Adrenal gland (tissue), 5 donors: Measurements from ENCODE around the gene KLK14.

ENCODE experiments used
- POLR2A ChIP-seq, 2 donors: fragments of 450-650 bp; IDR thresholded peaks; one replicate each; pipeline ENCODE4 v1.6.1; 2017; ENCODE audit warnings: antibody characterized with exemption in 2 of 2, mild to moderate bottlenecking in 2 of 2, moderate library complexity in 1 of 2
- TF ChIP-seq, protein P1 (sequence below), 6 experiments: fragments of 450-650 bp in 4 of 6; fragments of 200-600 bp in 2 of 6; sonication (generic) in 1 of 6; IDR thresholded peaks; 1 replicate in 5 of 6; 2 replicates in 1 of 6; pipeline versions ENCODE4 v1.5.1 to v1.8.0; 2016 to 2021; ENCODE audit warnings: antibody characterized with exemption in 6 of 6, mild to moderate bottlenecking in 2 of 6, moderate library complexity in 1 of 6
- donor health status: DM: no; HTN: no; CAD: no.

DNA sequence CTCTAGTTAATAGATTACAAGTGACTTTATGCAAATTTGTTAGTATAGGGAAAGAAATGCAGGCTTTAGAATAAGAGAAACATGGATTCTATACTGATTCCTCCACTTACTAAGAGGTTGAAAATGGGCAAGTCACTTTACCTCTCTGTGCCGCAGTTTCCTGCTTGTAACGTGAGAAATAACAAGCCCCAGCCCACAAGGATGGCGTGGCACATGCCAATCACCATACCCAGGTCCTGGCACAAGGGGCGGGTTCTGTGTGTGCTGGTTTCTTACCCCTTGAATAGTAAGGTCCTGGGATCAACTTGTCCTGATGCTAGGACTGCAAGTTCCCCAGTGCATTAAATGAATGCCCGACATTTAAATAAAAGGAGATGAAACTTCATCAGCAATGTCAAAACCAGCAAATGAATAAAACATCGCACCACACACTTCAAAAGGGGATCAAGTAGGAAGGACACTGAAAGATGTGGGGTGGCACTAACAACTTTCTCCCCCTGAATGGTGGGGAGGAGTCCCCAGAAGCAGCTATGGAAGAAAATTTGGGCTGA lies 34.1 kb upstream of the KLK14 start:
- TF ChIP-seq, protein P1, sequence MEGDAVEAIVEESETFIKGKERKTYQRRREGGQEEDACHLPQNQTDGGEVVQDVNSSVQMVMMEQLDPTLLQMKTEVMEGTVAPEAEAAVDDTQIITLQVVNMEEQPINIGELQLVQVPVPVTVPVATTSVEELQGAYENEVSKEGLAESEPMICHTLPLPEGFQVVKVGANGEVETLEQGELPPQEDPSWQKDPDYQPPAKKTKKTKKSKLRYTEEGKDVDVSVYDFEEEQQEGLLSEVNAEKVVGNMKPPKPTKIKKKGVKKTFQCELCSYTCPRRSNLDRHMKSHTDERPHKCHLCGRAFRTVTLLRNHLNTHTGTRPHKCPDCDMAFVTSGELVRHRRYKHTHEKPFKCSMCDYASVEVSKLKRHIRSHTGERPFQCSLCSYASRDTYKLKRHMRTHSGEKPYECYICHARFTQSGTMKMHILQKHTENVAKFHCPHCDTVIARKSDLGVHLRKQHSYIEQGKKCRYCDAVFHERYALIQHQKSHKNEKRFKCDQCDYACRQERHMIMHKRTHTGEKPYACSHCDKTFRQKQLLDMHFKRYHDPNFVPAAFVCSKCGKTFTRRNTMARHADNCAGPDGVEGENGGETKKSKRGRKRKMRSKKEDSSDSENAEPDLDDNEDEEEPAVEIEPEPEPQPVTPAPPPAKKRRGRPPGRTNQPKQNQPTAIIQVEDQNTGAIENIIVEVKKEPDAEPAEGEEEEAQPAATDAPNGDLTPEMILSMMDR (IDR thresholded peaks at IDR 0.05) = no peak
- TF ChIP-seq POLR2A (IDR thresholded peaks at IDR 0.05) = no peak
